ENCODE data around the gene SEL1L2. TPM values are rescaled to one million over a fixed set of nuclear protein-coding genes. Genes with fewer than 3 reads are reported as not detected.

Gene SEL1L2
- total RNA-seq, 2 experiments from 2014 or later = not detected

- H3K27ac ChIP-seq (ENCODE audit: low read depth in 1 of 2, low read length in 2 of 2) = no peak overlapping the region
- DNase-seq (no peak), ATAC-seq (ENCODE audit: poor library complexity) (no peak)
- Mint-ChIP-seq H3K4me1 (ENCODE audit: low read depth) (no peaks in the 10 kb centered on the region), H3K9me3 (no peaks in the 10 kb centered on the region), H3K27me3 (peaks cover 4% of the 10 kb centered on the region), H3K4me3 (no peak overlapping the region), H3K27ac (no peak overlapping the region), H3K36me3 (ENCODE audit: low read depth) (no peaks in the 10 kb centered on the region)
- ChIA-PET POLR2A (no interaction called here), CTCF (no interaction called here)
- no peaks in the 10 kb centered on the region for H3K36me3 ChIP-seq (ENCODE audit: insufficient read depth, low read length)
- intact Hi-C loops (cut with DNase I, micrococcal nuclease) = no loop called here
- H3K9me3 ChIP-seq (ENCODE audit: control insufficient read depth in 1 of 2, insufficient read depth in 1 of 2, low read length in 2 of 2) = peaks cover 0 to 4% of the 10 kb centered on the region in 2 experiments
- no peak for TF ChIP-seq CTCF (IDR thresholded peaks at IDR 0.05)
- H3K27me3 ChIP-seq (ENCODE audit: control insufficient read depth in 1 of 2, insufficient read depth in 2 of 2, low read length in 2 of 2) = no peaks in the 10 kb centered on the region
- H3K4me1 ChIP-seq (ENCODE audit: insufficient read depth, low read length) = no peaks in the 10 kb centered on the region
- H3K4me3 ChIP-seq (ENCODE audit: low read length) = no peak overlapping the region
Measured at GRCh38 chr20:13856354-13856753, 134.1 kb downstream of the SEL1L2 start.

DNA sequence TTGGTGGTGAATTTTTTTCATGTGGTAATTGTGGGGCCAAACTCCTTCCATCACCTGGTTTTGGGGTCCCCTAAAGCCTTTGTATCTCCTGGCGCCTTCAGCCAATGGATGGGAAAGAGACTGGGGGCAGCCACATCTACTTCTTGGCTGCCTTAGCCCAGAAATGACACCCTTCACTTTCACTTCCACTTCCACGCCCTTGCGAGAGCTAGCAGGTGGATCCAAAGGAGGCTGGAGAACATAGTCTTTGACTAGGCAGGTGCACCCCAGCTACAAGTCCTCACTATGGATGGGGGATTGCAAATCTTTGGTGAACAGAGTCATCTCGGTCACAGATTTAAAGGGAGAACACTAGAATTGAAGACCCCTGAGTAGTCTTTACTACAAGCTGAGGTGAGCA, 134.8 kb downstream of the SEL1L2 start:
- intact Hi-C loops (cut with DNase I, micrococcal nuclease) = no loop called here
- Histone ChIP-seq H3K36me3 (ENCODE audit: insufficient read depth, low read length) (no peaks in the 10 kb centered on the region), H3K4me1 (ENCODE audit: insufficient read depth, low read length) (no peaks in the 10 kb centered on the region), H3K9me3 (ENCODE audit: control insufficient read depth in 1 of 2, insufficient read depth in 1 of 2, low read length in 2 of 2) (peaks cover 0 to 4% of the 10 kb centered on the region in 2 experiments), H3K27me3 (ENCODE audit: control insufficient read depth in 1 of 2, insufficient read depth in 2 of 2, low read length in 2 of 2) (no peaks in the 10 kb centered on the region), H3K4me3 (ENCODE audit: low read length) (no peak overlapping the region), H3K27ac (ENCODE audit: low read depth in 1 of 2, low read length in 2 of 2) (no peak overlapping the region)
- H3K4me1 Mint-ChIP-seq (ENCODE audit: low read depth) = no peaks in the 10 kb centered on the region
- no peak overlapping the region for H3K27ac Mint-ChIP-seq
- no peak for DNase-seq
- no peak for TF ChIP-seq CTCF (IDR thresholded peaks at IDR 0.05)
- CTCF ChIA-PET = no interaction called here
- POLR2A ChIA-PET = no interaction called here
- ATAC-seq (ENCODE audit: poor library complexity) = no peak
- peaks cover 4% of the 10 kb centered on the region for H3K27me3 Mint-ChIP-seq
- H3K9me3 Mint-ChIP-seq = no peaks in the 10 kb centered on the region
- H3K36me3 Mint-ChIP-seq (ENCODE audit: low read depth) = no peaks in the 10 kb centered on the region
- H3K4me3 Mint-ChIP-seq = no peak overlapping the region

GRCh38 chr20:13852306-13852705, 138.1 kb downstream of the SEL1L2 start:
- Mint-ChIP-seq H3K4me1 (ENCODE audit: low read depth) (no peaks in the 10 kb centered on the region), H3K9me3 (no peaks in the 10 kb centered on the region), H3K4me3 (no peak overlapping the region), H3K36me3 (ENCODE audit: low read depth) (no peaks in the 10 kb centered on the region), H3K27me3 (peaks cover 4% of the 10 kb centered on the region), H3K27ac (no peak overlapping the region)
- CTCF ChIA-PET = no interaction called here
- intact Hi-C loops (cut with DNase I, micrococcal nuclease) = no loop called here
- H3K27me3 ChIP-seq (ENCODE audit: control insufficient read depth in 1 of 2, insufficient read depth in 2 of 2, low read length in 2 of 2) = no peaks in the 10 kb centered on the region
- H3K27ac ChIP-seq (ENCODE audit: low read depth in 1 of 2, low read length in 2 of 2) = no peak overlapping the region
- no peak for TF ChIP-seq CTCF (IDR thresholded peaks at IDR 0.05)
- POLR2A ChIA-PET = no interaction called here
- DNase-seq (no peak), ATAC-seq (ENCODE audit: poor library complexity) (no peak)
- H3K4me3 ChIP-seq (ENCODE audit: low read length) = no peak overlapping the region
- H3K36me3 ChIP-seq (ENCODE audit: insufficient read depth, low read length) = no peaks in the 10 kb centered on the region
- no peaks in the 10 kb centered on the region for H3K4me1 ChIP-seq (ENCODE audit: insufficient read depth, low read length)
- no peaks in the 10 kb centered on the region for H3K9me3 ChIP-seq (ENCODE audit: control insufficient read depth in 1 of 2, insufficient read depth in 1 of 2, low read length in 2 of 2)
